ENCODE data around the gene ARHGAP31.

Gene ARHGAP31

DNA sequence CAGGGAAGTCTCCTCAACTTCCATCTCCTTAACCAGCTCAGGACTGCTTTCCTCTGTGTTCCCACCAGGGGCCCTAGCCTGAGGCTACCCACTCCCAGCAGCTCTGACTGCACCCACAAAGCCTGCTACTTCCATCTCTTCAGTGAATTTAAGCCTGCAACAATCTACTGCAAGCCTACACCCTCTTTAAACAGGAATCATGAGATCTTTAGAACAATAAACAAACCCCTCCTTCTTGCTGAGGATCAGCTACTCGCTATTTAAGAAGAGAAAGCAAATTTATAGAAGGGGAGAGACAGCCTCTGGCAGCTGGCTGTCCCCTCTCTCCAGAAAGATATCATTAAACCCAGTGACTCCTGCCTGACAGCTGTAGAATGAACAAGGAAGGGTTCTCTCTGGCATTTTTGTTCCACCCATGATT lies 51.9 kb downstream of the ARHGAP31 start:
- Histone ChIP-seq H3K36me3 (ENCODE audit: insufficient read depth, low read length) (no peaks in the 10 kb centered on the region), H3K9me2 (ENCODE audit: low read depth, low read length) (no peaks in the 10 kb centered on the region), H3K4me3 (ENCODE audit: low read depth, low read length, poor library complexity, severe bottlenecking) (no peak overlapping the region), H4K20me1 (ENCODE audit: insufficient read depth, low read length) (no peaks in the 10 kb centered on the region), H3K27me3 (ENCODE audit: insufficient read depth, low read length) (0 out of 2 replicates have a peak, but pooled peaks cover 8% of the 10 kb centered on the region), H3K4me2 (ENCODE audit: low read length) (no peak overlapping the region), H2AFZ (ENCODE audit: low read length) (no peak overlapping the region), H3K79me2 (ENCODE audit: insufficient read depth, low read length) (no peaks in the 10 kb centered on the region), H3F3A (ENCODE audit: insufficient read depth, low read length) (no peaks in the 10 kb centered on the region), H3K4me1 (ENCODE audit: insufficient read depth, low read length, severe bottlenecking) (no peaks in the 10 kb centered on the region), H3K9me3 (ENCODE audit: low read length) (no peaks in the 10 kb centered on the region), H3K9ac (ENCODE audit: low read length) (no peak overlapping the region), H3K27ac (ENCODE audit: low read depth, low read length, poor library complexity, severe bottlenecking) (no peak overlapping the region)
- TF ChIP-seq, protein P1, sequence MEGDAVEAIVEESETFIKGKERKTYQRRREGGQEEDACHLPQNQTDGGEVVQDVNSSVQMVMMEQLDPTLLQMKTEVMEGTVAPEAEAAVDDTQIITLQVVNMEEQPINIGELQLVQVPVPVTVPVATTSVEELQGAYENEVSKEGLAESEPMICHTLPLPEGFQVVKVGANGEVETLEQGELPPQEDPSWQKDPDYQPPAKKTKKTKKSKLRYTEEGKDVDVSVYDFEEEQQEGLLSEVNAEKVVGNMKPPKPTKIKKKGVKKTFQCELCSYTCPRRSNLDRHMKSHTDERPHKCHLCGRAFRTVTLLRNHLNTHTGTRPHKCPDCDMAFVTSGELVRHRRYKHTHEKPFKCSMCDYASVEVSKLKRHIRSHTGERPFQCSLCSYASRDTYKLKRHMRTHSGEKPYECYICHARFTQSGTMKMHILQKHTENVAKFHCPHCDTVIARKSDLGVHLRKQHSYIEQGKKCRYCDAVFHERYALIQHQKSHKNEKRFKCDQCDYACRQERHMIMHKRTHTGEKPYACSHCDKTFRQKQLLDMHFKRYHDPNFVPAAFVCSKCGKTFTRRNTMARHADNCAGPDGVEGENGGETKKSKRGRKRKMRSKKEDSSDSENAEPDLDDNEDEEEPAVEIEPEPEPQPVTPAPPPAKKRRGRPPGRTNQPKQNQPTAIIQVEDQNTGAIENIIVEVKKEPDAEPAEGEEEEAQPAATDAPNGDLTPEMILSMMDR (IDR thresholded peaks at IDR 0.05; ENCODE audit: low read length), result no peak
- no peak for TF ChIP-seq EZH2 (IDR thresholded peaks at IDR 0.05; ENCODE audit: borderline replicate concordance, low read length)

DNA sequence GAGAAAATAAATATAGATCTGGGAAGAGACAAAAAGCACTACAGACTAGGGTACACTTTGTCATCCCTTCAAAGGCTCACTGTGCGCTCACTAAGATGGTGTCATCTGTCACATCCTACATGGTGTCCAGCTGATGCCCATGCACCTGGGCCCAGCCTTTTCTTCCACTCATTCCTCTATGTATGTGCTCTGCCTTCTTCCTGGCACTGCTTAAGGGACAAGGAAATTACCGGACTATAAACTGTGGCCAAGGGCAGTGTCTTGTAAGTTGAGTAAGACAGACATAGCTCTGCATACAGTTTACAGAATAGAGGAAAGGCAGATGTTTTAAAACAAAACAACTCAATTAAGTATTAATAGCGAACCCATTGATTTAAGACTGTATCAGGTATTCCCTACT lies 52.9 kb downstream of the ARHGAP31 start:
- Histone ChIP-seq H3K9me3 (ENCODE audit: low read length) (no peaks in the 10 kb centered on the region), H3K9ac (ENCODE audit: low read length) (no peak overlapping the region), H3K36me3 (ENCODE audit: insufficient read depth, low read length) (no peaks in the 10 kb centered on the region), H3K4me1 (ENCODE audit: insufficient read depth, low read length, severe bottlenecking) (no peaks in the 10 kb centered on the region), H2AFZ (ENCODE audit: low read length) (no peak overlapping the region), H3K4me2 (ENCODE audit: low read length) (no peak overlapping the region), H3F3A (ENCODE audit: insufficient read depth, low read length) (no peaks in the 10 kb centered on the region), H3K27me3 (ENCODE audit: insufficient read depth, low read length) (0 out of 2 replicates have a peak, but pooled peaks cover 8% of the 10 kb centered on the region), H4K20me1 (ENCODE audit: insufficient read depth, low read length) (no peaks in the 10 kb centered on the region), H3K79me2 (ENCODE audit: insufficient read depth, low read length) (no peaks in the 10 kb centered on the region), H3K4me3 (ENCODE audit: low read depth, low read length, poor library complexity, severe bottlenecking) (no peak overlapping the region), H3K27ac (ENCODE audit: low read depth, low read length, poor library complexity, severe bottlenecking) (no peak overlapping the region), H3K9me2 (ENCODE audit: low read depth, low read length) (no peaks in the 10 kb centered on the region)
- no peak for TF ChIP-seq EZH2 (IDR thresholded peaks at IDR 0.05; ENCODE audit: borderline replicate concordance, low read length)
- TF ChIP-seq, protein P1 (IDR thresholded peaks at IDR 0.05; ENCODE audit: low read length), result no peak

DNA sequence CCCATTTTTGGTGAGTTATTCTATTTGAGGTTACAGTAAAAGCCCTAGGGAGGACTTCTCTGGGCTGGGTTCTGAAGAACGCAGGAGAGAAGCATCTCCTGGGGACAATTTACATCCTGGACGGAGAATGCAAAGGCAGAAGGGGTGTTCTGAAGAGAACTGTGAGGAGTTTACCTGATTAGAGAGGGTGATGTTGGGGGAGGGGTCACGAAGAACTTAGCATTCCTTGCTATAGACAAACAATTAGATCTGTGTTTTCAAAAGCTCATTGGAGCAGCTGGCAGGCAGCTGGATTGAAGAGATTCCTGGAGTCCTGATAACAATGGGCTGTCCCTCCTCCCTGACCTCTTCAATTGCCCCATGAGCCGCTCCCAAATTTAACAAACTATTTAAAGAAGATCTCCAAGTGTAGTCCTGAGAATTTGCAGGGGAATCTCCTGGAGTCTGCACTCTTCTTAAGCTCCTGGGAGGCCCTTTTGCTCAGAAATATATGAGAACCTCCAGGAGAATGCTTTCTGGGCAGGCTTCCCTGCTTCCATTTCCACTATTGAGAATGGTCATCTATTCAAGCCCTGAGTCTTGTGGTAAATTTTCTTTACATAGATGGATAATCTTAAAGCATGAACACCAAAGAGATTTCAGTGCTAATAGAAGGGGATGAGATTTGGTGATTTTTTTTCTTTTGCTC lies 55.3 kb downstream of the ARHGAP31 start:
- no peak overlapping the region for H3K27ac ChIP-seq (ENCODE audit: low read depth, low read length, poor library complexity, severe bottlenecking)
- no peak overlapping the region for H3K4me2 ChIP-seq (ENCODE audit: low read length)
- H3K4me3 ChIP-seq (ENCODE audit: low read depth, low read length, poor library complexity, severe bottlenecking), result no peak overlapping the region
- no peak overlapping the region for H3K9ac ChIP-seq (ENCODE audit: low read length)
- no peaks in the 10 kb centered on the region for H3K9me2 ChIP-seq (ENCODE audit: low read depth, low read length)
- H3K4me1 ChIP-seq (ENCODE audit: insufficient read depth, low read length, severe bottlenecking), result no peaks in the 10 kb centered on the region
- no peaks in the 10 kb centered on the region for H3F3A ChIP-seq (ENCODE audit: insufficient read depth, low read length)
- H2AFZ ChIP-seq (ENCODE audit: low read length), result no peak overlapping the region
- H3K36me3 ChIP-seq (ENCODE audit: insufficient read depth, low read length), result no peaks in the 10 kb centered on the region
- H3K79me2 ChIP-seq (ENCODE audit: insufficient read depth, low read length), result no peaks in the 10 kb centered on the region
- H4K20me1 ChIP-seq (ENCODE audit: insufficient read depth, low read length), result no peaks in the 10 kb centered on the region
- TF ChIP-seq, protein P1 (IDR thresholded peaks at IDR 0.05; ENCODE audit: low read length), result no peak
- no peak for TF ChIP-seq EZH2 (IDR thresholded peaks at IDR 0.05; ENCODE audit: borderline replicate concordance, low read length)
- no peaks in the 10 kb centered on the region for H3K9me3 ChIP-seq (ENCODE audit: low read length)
- 0 out of 2 replicates have a peak, but pooled peaks cover 8% of the 10 kb centered on the region for H3K27me3 ChIP-seq (ENCODE audit: insufficient read depth, low read length)
